GM19238 (cell line): ENCODE results near the gene TYMP.

Source experiments
- DNase-seq: peaks from one replicate; pipeline ENCODE4 v3.0.0; 2011; ENCODE audit warnings: low spot score; ENCODE audit not compliant: insufficient read length

The TYMP gene

GRCh38 chr22:50505776-50506610, 23.8 kb downstream of the TYMP start:
- DNase-seq = no peak

GRCh38 chr22:50505276-50505775, 24.5 kb downstream of the TYMP start:
- no peak for DNase-seq

- no peak for DNase-seq
Observed at GRCh38 chr22:50504369-50505211, 25.2 kb downstream of the TYMP start.

GRCh38 chr22:50503475-50504145, 26.2 kb downstream of the TYMP start:
- DNase-seq = no peak

GRCh38 chr22:50502628-50503474, 27.0 kb downstream of the TYMP start:
- DNase-seq = no peak

GRCh38 chr22:50502096-50502495, 27.7 kb downstream of the TYMP start:
- no peak for DNase-seq

GRCh38 chr22:50500452-50500851, 29.4 kb downstream of the TYMP start:
- no peak for DNase-seq

- DNase-seq = peak; percentile 72
Observed at GRCh38 chr22:50498322-50498890, 31.4 kb downstream of the TYMP start.

- no peak for DNase-seq
Observed at GRCh38 chr22:50497093-50497492, 32.7 kb downstream of the TYMP start.

GRCh38 chr22:50490531-50491308, 39.1 kb downstream of the TYMP start:
- no peak for DNase-seq

- no peak for DNase-seq
Observed at GRCh38 chr22:50489363-50490243, 40.2 kb downstream of the TYMP start.

- DNase-seq = no peak
Observed at GRCh38 chr22:50488886-50489285, 40.9 kb downstream of the TYMP start.

- DNase-seq = no peak
Observed at GRCh38 chr22:50488006-50488677, 41.7 kb downstream of the TYMP start.

- DNase-seq = no peak
Observed at GRCh38 chr22:50487290-50488005, 42.4 kb downstream of the TYMP start.

GRCh38 chr22:50486561-50487289, 43.1 kb downstream of the TYMP start, which contains the start of gene MIOX:
MIOX (plus strand) TSS chr22:50486859; CDS start chr22:50486898, 39 bp downstream.
- no peak for DNase-seq
